AG09309 (cell line): ENCODE results near the gene C3orf62.

Experiments used
- DNase-seq: peaks from one replicate; pipeline ENCODE4 v3.0.0-alpha.2; 2010; ENCODE audit warnings: low read depth
- H3K4me3 ChIP-seq: 2 replicates; pipeline ENCODE4 v1.5.1; 2011; ENCODE audit warnings: mild to moderate bottlenecking, low read depth, low read length, moderate library complexity; ENCODE audit not compliant: control insufficient read depth
- TF ChIP-seq, protein P1 (sequence below): IDR thresholded peaks from 2 replicates; pipeline ENCODE4 v1.5.1; 2011; ENCODE audit warnings: mild to moderate bottlenecking, low read depth, low read length, inconsistent platforms; ENCODE audit not compliant: insufficient read depth, control insufficient read depth; ENCODE audit errors: missing control alignments

C3orf62 gene

DNA sequence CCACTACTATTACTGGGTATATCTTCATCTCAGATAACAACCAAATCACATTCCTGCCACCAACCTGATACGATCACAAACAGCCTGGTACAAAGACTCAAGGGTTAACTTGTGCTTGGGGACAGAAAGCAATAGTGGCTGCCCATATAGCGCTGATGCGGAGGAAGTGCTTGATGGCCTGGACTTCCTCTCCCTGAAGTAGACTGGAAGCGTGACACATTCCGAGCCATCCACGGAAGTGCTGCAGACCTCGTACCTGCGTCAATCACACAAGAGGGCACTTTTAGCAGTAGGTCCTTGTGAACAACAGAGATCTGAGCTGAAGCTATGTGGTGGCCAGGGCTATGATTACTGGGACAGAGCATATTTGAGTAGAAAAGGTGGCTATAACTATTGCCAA lies 17.3 kb upstream of the C3orf62 start:
- DNase-seq, result no peak
- TF ChIP-seq, protein P1, sequence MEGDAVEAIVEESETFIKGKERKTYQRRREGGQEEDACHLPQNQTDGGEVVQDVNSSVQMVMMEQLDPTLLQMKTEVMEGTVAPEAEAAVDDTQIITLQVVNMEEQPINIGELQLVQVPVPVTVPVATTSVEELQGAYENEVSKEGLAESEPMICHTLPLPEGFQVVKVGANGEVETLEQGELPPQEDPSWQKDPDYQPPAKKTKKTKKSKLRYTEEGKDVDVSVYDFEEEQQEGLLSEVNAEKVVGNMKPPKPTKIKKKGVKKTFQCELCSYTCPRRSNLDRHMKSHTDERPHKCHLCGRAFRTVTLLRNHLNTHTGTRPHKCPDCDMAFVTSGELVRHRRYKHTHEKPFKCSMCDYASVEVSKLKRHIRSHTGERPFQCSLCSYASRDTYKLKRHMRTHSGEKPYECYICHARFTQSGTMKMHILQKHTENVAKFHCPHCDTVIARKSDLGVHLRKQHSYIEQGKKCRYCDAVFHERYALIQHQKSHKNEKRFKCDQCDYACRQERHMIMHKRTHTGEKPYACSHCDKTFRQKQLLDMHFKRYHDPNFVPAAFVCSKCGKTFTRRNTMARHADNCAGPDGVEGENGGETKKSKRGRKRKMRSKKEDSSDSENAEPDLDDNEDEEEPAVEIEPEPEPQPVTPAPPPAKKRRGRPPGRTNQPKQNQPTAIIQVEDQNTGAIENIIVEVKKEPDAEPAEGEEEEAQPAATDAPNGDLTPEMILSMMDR, result no peak

DNA sequence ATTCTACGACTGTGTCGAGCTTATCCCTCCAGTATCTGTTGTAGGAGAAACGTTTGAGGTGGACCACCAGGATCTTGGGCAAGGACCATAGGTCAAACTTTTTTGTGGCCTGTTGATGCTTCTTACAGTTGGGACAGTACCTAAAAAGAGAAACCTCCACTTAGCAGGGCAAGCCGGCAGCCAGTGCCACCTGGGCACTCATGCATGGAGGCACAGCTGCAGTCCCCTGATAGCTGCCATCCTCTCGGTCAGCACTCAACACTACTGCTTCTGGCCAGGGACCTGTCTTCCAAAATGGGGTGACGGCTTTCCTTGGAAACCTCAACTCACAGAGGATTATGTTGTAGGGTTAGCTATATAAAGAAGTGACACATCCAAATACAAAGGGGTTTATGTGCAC lies 7.0 kb upstream of the C3orf62 start:
- TF ChIP-seq, protein P1, result no peak
- H3K4me3 ChIP-seq, result no peak overlapping the region
- DNase-seq, result no peak

More for the DNA sequence above, 17.3 kb upstream of the C3orf62 start:
- no peak overlapping the region for H3K4me3 ChIP-seq

DNA sequence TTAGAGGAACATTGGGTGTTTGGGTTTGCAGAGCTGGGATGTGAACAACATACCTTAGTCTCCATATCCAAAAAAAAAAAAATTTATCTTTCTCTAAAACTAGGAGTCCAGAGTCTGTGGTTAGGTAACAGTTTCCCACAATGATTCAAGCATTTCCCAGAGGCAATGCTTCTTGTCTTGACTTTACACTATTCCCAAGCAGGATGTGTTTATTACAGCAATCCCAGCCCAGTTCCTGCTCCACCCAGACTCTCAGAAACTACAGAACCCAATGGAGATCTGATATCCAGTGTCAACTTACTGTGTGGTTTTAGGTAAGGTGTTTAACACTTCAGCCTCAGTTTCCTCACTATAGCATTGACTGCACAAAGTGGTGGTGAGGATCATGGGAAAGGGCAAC lies 2.3 kb upstream of the C3orf62 start:
- peak; percentile 45 for DNase-seq
- TF ChIP-seq, protein P1, result no peak

DNA sequence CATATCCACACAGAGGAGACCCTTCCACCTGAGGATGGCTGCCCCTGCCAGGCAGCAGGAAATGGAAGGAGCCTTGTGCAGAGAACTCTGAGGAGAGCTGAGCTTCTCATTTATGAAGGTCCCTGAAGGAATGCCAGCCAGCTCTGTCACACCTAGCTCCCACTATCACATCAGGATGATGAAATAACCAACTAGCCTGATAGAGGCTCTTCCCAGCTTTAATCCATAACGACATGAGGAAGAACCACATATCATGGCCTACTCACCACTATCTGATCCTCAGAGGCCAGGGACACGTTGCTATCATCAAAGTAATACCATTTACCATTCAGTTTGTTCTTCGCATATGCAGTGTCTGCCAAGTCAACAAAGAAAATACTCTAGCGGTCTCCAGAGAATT lies 1.5 kb upstream of the C3orf62 start:
- DNase-seq, result no peak
- H3K4me3 ChIP-seq, result no peak overlapping the region
- TF ChIP-seq, protein P1, result no peak

More for the DNA sequence above, 2.3 kb upstream of the C3orf62 start:
- no peak overlapping the region for H3K4me3 ChIP-seq

DNA sequence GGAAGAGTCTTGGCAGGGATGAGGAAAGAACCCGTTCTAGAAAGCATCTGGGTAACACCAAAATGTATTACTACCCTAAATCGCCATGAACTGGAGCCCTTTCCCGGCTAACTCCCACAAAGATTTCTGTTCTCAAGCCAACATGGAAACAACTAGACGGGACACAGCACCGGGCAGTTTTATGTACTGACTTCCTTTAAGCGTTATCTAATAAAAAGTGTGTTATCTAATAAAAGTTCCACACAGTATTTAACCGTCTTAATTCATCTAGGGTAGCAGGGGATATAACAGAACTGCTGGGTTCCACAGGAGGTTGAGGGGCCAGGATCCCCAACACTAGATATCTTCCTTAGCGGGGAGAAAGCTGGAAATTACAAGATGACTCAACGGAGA lies 347 bp upstream of the C3orf62 start:
- TF ChIP-seq, protein P1, result no peak
- DNase-seq, result no peak

DNA sequence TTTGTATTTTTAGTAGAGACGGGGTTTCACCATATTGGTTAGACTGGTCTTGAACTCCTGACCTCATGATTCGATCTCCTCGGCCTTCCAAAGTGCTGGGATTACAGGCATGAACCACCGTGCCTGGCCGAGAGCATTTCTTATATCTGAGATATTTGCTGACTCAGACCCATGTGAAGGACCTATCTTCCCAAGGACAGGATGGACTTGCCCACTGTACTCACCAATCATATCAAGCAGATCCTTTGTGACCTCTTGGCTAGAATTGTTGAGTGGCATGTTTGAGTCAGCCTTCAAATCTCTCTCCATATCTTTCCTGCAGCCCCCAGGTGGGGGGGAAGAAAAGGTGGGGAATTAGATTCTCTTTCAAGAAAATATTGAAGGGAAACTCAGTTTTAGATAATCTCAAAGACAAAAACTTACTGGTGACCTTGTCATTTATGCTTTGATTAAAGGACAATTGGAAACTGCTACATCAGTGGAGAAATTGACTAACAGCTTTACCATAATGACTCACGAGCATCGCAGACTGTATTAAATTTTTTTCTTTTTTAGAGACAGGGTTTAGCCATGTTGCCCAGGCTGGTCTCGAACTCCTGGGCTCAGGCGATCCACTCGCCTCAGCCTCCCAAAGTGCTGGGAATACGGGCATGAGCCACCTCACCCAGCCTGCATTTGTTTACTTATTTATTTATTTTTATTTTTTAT lies 3.1 kb downstream of the C3orf62 start:
- no peak for DNase-seq
- no peak overlapping the region for H3K4me3 ChIP-seq
- TF ChIP-seq, protein P1, result no peak

More for the DNA sequence above, 347 bp upstream of the C3orf62 start:
- peak overlapping the region; percentile 54 for H3K4me3 ChIP-seq
